ENCODE data around the gene LIMA1. TPM values are rescaled to one million over a fixed set of nuclear protein-coding genes. Genes with fewer than 3 reads are reported as not detected.

LIMA1 gene
- total and polyA plus RNA-seq, 2 of the 4 experiments (the other 2 are of a cell fraction), result 126 to 163 TPM

DNA sequence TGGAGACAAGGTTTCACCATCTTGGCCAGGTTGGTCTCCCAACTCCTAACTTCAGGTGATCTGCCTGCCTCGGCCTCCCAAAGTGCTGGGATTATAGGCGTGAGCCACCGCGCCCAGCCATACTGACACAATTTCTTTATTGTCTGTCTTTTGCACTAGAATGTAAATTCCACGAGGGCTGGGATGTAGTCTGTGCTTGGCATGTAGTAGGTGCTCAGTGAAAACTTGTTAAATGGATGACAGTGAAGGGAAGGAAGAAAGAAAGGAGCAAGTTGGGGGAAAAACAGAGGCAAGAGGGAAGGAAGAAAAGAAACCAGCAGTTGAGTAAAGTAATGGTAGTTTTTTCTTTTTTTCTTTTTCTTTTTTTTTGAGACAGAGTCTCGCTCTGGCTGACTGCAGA, 53.1 kb downstream of the LIMA1 start:
- no peak overlapping the region for H3K23ac ChIP-seq (ENCODE audit: low read depth, low read length)
- no peak overlapping the region for H3K14ac ChIP-seq (replicated peaks; ENCODE audit: low read depth, low read length)
- H3K27me3 ChIP-seq (ENCODE audit: control insufficient read depth, insufficient read depth, low read length), result no peaks in the 10 kb centered on the region
- no peak overlapping the region for H2AK9ac ChIP-seq (replicated peaks; ENCODE audit: low read depth, low read length, poor library complexity)
- no peaks in the 10 kb centered on the region for H3K9me3 ChIP-seq (ENCODE audit: control insufficient read depth, insufficient read depth, low read length)
- H4K20me1 ChIP-seq (ENCODE audit: insufficient read depth, low read length), result no peaks in the 10 kb centered on the region
- WGBS, 2 experiments (ENCODE audit: extremely low coverage in 2 of 2, insufficient read length in 1 of 2), result 100% methylated on average over 1 of the region's 6 CpGs; no CpG with 5 or more reads in 1 of the 2 experiments
- intact Hi-C loops (cut with micrococcal nuclease), result no loop called here
- H2BK120ac ChIP-seq (ENCODE audit: low read depth, low read length), result no peak overlapping the region
- no peak overlapping the region for H2BK5ac ChIP-seq (ENCODE audit: low read depth, low read length, poor library complexity, severe bottlenecking)
- no peak overlapping the region for H3K27ac ChIP-seq (ENCODE audit: insufficient read depth, low read length)
- H3K56ac ChIP-seq (ENCODE audit: extremely low read depth, insufficient read depth, low read length), result no peak overlapping the region
- H3K18ac ChIP-seq (ENCODE audit: low read depth, low read length), result no peak overlapping the region
- in situ Hi-C loops (cut with MboI; ENCODE audit: low sequenced_read_pairs), result no loop called here
- H2AK5ac ChIP-seq (ENCODE audit: low read depth, low read length), result no peak overlapping the region
- no peak overlapping the region for H2BK15ac ChIP-seq (ENCODE audit: low read depth, low read length)
- no peaks in the 10 kb centered on the region for H3K79me1 ChIP-seq (ENCODE audit: low read depth in 1 of 2, low read length in 2 of 2)
- dilution Hi-C loops (cut with HindIII; ENCODE audit: low sequenced_read_pairs, unreplicated experiment), result no loop called here
- 0 out of 2 replicates have a peak, but pooled peaks cover 2% of the 10 kb centered on the region for H3K4me1 ChIP-seq (ENCODE audit: control insufficient read depth, insufficient read depth, low read length)
- H4K91ac ChIP-seq (ENCODE audit: insufficient read depth, low read depth, low read length), result no peak overlapping the region
- no peak overlapping the region for H3K4ac ChIP-seq (ENCODE audit: low read depth, low read length)
- no peaks in the 10 kb centered on the region; the same call in 1 of the 2 replicates for H3K36me3 ChIP-seq (ENCODE audit: control insufficient read depth, insufficient read depth, low read length)
- DNase-seq (no peak), ATAC-seq (ENCODE audit: low read depth) (no peak)
- TF ChIP-seq, protein P1, sequence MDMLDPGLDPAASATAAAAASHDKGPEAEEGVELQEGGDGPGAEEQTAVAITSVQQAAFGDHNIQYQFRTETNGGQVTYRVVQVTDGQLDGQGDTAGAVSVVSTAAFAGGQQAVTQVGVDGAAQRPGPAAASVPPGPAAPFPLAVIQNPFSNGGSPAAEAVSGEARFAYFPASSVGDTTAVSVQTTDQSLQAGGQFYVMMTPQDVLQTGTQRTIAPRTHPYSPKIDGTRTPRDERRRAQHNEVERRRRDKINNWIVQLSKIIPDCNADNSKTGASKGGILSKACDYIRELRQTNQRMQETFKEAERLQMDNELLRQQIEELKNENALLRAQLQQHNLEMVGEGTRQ (IDR thresholded peaks at IDR 0.05; ENCODE audit: low read depth, low read length), result no peak
- TF ChIP-seq FOS (IDR thresholded peaks at IDR 0.05; ENCODE audit: low read depth, low read length), result no peak
- no peak for TF ChIP-seq CHD1 (IDR thresholded peaks at IDR 0.05; ENCODE audit: low read depth, low read length)
- TF ChIP-seq RCOR1 (IDR thresholded peaks at IDR 0.05; ENCODE audit: insufficient replicate concordance, low read length), result no peak
- no peak for TF ChIP-seq RAD21 (IDR thresholded peaks at IDR 0.05; ENCODE audit: low read length)
- TF ChIP-seq POLR2A (IDR thresholded peaks at IDR 0.05; ENCODE audit: low read depth, low read length), result no peak
- no peak for TF ChIP-seq SMC3 (IDR thresholded peaks at IDR 0.05; ENCODE audit: low read depth, low read length)
- no peak overlapping the region for H4K5ac ChIP-seq (ENCODE audit: low read depth, low read length)
- ChIA-PET CTCF (no interaction called here), POLR2A (ENCODE audit: unreplicated experiment) (no interaction called here)
- no peaks in the 10 kb centered on the region for H3K9me1 ChIP-seq (ENCODE audit: insufficient read depth, low read length)
- no peak overlapping the region for H3K4me2 ChIP-seq (ENCODE audit: low read depth, low read length)
- no peak overlapping the region for H3K9ac ChIP-seq (ENCODE audit: low read depth, low read length)
- no peak overlapping the region for H2AFZ ChIP-seq (replicated peaks; ENCODE audit: low read length, poor library complexity)
- no TSS peak for BruUV-seq (replicated peaks)
- H3K4me3 ChIP-seq (ENCODE audit: insufficient read depth, low read depth, low read length), result no peak overlapping the region
- no peak overlapping the region for H4K8ac ChIP-seq (ENCODE audit: low read depth in 2 of 2, low read length in 2 of 2)
- H2BK20ac ChIP-seq (ENCODE audit: low read depth, low read length), result no peak overlapping the region

Measured in IMR-90 (cell line).